ENCODE measurements around the gene ZBTB32.
"Not testable (repeated sequence)": the region's sequence is repeated elsewhere in the genome, so short reads cannot be mapped to it uniquely, and the experiment has no call there.

ZBTB32 gene, protein sequence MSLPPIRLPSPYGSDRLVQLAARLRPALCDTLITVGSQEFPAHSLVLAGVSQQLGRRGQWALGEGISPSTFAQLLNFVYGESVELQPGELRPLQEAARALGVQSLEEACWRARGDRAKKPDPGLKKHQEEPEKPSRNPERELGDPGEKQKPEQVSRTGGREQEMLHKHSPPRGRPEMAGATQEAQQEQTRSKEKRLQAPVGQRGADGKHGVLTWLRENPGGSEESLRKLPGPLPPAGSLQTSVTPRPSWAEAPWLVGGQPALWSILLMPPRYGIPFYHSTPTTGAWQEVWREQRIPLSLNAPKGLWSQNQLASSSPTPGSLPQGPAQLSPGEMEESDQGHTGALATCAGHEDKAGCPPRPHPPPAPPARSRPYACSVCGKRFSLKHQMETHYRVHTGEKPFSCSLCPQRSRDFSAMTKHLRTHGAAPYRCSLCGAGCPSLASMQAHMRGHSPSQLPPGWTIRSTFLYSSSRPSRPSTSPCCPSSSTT

DNA sequence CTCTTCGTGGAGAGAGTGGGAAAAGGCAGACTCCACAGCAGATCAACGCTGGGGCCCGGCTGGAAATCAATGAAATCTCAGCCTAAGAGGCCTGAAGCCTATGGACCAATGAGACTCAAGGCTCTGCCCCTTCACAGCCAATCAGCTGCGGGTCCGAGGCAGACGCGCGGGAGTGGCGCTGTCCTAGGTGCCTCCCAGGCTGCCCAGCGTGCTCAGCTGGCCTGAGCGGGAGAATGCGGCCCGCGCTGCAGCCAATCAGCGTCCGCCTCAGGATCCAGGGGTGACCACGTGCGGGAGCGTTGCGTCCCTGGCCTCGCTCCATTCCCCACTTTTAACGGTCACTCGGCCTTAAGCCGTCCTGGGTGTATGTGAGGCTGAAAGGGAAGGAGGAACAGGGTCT lies at the start of gene ZBTB32:
Gene ZBTB32 (plus strand): TSS at position 341 of the 400 bp plus-strand sequence. CDS start 10,069 bp downstream, outside the sequence.
- no peak for DNase-seq

DNA sequence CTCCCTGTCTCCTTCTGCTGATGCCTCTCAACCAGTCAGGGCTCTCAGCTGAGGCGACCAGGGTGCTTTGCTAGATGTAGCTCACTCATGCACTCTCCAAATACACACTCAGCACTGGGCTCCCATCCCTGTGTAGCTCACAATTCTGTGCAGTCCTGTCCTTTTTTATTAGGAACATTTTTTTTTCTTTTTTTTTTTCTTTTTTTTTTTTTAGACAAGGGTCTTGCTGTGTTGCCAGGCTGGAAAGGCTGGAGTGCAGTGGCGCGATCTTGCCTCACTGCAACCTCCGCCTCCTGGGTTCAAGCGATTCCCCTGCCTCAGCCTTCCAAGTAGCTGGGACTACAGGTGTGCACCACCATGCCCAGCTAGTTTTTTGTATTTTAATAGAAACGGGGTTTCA lies 49.5 kb upstream of the ZBTB32 start:
- DNase-seq, result not testable (repeated sequence)

DNA sequence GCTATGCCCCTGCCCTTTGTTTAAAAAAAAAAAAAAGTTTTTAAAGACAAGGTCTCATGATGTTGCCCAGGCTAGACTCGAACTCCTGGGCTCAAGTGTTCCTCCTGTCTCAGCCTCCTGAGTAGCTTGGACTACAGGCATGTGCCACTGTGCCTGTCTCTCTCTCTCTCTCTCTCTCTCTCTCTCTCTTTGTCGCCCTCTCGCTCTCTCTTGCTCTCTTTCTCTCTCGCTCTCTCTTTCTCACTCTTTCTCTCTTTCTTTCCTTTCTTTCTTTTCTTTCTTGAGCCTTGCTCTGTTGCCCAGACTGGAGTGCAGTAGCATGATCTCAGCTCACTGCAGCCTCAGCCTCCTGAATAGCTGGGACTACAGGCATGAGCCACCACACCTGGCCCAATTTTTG lies 48.8 kb upstream of the ZBTB32 start:
- DNase-seq, result no peak

DNA sequence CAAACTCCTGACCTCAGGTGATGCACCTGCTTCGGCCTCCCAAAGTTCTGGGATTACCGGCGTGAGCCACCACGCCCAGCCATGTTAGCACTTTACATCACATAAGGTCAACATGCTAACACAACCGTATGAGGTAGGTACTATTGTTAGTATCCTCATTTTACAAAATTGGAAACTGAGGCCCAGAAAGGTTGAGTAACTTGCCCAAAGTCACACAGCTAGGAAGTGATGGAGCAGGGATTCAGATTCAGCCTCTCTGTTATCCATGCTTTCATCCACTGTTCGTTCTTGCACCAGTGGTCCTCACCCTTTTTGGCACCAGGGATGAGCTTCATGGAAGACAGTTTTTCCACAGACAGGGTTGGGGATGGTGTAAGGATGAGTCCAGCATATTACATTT lies 47.7 kb upstream of the ZBTB32 start:
- DNase-seq, result no peak

DNA sequence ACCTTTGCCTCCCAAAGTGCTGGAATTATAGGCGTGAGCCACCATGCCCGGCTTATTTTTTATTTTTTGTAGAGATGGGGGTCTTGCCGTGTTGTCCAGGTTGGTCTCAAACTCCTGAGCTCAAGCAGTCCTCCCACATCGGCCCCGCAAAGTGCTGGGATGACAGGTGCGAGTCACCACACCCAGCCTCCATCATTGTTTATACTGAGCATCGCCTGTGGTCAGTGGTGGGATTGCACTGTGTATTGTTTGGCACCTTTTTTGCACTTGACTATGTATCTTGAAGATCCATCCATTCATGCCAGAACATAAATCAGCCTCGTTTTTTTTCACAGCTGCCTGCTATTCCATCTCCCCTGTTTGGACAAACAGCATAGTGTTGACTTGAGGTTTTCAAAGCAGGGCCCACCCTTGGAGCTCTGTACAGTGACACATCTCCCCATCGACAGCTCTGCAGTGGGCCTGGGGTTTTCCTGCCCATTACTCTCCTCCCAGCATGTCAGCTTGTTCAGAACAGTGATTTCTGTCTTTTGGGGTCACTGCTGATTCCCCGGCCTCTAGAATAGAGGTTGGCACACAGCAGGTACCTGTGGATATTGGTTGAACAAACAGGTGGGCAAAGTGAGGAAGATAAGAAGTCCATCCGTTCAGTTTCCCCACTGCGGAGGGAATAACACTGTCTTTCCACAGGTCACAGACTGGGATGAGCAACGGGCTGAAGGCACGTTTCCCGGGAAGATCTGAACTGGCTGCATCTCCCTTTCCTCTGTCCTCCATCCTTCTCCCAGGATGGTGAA lies 46.3 kb upstream of the ZBTB32 start:
- DNase-seq, result no peak

DNA sequence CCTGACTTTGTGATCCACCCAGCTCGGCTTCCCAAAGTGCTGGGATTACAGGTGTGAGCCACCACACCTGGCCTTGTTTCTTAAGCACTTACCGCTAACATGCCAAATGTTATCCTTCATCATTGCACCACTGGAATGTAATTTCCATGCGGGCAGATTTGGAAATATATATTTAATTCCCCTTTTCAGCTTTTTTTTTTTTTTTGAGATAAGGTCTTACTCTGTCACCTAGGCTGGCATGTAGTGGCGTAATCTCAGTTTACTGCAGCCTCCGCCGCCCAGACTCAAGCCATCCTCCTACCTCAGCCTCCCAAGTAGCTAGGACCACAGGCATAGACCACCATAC lies 42.4 kb upstream of the ZBTB32 start:
- DNase-seq, result no peak

DNA sequence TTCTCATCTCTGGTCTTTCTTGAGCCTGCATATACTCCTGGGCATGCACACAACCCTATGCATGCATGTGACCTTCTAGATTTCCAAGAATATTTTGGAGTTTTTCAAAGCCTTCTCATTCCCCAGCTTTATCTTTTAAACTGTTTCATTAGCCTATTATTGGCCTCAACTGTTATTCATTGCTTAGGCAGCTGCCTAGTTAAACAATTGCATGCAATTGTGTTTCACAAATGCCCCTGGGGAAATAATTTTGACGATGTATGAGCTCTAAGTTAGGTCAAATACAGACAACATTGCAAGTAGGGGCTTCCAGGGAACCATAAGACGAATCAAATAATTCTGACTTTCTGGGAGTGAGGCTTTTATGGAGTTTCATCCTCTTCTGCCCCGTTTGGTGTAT lies 40.4 kb upstream of the ZBTB32 start:
- no peak for DNase-seq

DNA sequence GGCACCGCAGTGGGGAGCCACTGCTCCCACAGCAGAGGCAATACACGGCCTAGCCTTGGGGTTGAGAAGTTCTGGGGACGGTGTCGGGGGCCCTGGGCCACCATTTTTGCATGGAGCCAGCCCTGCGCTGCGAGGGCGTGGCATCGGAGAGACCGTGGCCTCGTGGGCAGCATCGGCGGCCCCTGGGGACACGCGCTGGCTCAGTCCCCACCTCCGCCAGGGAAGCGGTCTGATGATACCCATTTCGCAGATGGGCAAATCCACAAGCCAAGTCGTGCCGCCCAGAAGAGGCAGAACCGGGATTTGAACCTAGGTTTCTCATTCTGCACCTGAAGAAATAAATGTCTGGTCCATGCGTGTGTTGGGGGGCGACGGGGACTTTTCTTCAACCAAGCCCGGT lies 39.2 kb upstream of the ZBTB32 start:
- DNase-seq, result no peak

DNA sequence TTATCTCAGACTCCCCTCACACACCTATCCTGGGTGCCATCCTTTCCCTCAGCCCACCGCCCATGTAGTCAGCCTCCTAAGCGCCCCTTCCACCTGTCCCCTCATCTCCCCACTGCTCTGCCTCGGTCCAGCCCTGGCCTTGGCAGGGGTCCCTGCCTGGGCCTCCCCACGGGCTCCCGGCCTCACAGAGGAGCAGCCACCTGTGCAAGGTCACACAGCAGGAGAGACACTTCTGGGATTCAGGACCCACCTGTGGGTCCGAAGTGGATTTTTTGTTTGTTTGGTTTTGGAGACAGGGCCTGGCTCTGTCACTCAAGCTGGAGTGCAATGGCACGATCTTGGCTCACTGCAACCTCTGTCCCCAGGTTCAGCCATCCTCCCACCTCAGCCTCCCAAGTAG lies 38.8 kb upstream of the ZBTB32 start:
- no peak for DNase-seq

DNA sequence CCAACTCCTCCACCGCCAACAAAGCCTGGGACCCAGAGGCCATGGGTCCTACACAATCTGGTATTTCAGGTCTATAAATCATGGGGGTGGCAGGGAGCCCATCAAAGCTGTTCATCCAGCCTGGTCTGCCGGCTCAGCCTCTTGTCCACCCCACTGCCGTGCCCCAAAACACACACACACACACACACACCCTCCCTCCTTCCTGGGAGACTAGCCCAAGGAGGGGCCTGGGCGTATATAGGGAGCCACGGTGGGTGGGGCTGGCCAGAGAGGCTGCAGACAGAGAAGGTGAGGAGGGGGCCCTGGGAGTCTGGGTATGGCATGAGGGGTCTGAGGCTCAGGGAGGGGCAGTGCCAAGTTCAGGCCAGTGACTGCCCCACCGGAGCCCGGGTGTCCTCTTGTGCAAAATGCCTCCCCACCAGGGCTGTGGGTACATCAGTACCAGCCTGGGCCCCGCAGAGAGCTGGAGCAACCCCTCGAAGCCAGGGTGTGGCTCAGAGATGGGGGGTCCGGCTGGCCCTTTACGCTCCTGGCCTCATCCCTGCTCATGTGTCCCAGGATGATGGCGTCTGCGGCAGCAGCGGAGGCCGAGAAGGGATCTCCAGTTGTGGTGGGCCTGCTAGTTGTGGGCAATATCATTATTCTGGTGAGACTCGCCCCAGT lies 38.0 kb upstream of the ZBTB32 start, which contains the start of gene UPK1A:
Gene UPK1A (plus strand): TSS at position 267 of the 663 bp plus-strand sequence. CDS start 296 bp downstream, at position 563.
- DNase-seq, result no peak

DNA sequence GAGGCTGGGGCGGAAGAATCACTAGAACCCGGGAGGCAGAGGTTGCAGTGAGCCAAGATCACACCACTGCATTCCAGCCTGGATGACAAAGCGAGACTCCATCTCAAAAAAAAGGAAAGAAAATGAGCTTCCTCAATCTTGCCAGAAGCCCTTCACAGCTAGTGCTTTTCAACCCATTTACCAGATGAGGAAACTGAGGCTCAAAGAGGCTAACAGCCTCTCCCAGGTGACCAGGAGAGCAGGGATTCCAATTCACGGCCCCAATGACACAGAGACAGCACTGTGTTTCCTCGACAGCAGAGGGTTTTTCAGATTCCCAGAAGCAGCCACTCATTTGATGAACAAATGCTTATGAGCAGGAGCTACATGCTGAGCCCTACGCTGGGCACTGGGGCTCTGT lies 34.8 kb upstream of the ZBTB32 start:
- no peak for DNase-seq

DNA sequence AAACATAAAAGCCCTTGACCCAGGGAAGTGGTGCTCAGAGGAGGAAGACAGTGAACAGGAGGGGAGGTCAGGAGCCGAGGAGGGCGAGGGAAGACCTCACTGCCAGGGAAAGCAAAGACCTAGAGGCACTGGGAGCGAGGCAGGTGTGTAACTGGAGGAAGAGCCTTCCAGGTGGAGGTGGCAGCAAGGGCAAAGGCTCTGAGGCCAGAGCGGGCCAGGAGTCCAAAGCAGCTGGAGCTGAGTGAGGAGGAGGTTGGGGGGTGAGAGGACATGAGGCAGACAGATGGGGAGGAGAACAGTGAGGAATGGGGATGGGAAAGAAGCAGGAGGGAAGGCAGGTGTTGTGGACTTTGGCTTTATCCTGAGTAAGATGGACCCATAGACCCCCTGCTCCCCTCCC lies 34.4 kb upstream of the ZBTB32 start:
- DNase-seq, result no peak

DNA sequence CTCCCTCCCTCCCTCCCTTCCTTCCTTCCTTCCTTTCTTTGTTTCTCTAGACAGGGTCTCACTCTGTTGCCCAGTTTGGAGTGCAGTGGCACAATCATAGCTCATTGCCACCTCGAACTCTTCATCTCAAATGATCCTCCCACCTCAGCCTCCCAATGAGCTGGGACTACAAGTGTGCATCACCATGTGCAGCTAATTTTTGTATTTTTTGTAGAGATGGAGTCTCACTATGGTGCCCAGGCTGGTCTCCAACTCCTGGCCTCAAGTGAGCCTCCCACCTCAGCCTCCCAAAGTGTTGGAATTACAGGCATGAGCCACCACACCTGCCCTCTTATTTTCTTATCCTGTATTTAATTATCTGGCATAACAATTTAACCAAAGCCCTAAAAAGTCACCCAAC lies 33.7 kb upstream of the ZBTB32 start:
- DNase-seq, result no peak

DNA sequence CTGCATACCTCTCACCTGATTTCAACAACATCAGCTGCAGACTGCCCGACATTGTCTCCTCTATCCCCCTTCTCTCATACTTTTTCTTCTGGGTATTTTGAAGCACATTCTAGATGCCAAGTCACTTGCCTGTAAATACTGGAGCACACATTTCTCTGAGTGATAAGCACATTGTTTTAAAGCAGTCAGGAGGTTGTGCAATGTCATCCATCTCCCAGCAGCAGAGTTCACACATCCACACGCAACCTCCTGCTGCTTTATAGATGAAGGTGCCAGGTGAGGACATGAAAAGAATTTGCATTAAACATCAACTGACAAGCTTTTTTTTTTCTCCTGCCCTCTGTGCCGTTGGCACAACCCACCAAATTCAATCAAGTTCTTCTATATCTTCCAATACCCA lies 32.5 kb upstream of the ZBTB32 start:
- DNase-seq, result no peak

DNA sequence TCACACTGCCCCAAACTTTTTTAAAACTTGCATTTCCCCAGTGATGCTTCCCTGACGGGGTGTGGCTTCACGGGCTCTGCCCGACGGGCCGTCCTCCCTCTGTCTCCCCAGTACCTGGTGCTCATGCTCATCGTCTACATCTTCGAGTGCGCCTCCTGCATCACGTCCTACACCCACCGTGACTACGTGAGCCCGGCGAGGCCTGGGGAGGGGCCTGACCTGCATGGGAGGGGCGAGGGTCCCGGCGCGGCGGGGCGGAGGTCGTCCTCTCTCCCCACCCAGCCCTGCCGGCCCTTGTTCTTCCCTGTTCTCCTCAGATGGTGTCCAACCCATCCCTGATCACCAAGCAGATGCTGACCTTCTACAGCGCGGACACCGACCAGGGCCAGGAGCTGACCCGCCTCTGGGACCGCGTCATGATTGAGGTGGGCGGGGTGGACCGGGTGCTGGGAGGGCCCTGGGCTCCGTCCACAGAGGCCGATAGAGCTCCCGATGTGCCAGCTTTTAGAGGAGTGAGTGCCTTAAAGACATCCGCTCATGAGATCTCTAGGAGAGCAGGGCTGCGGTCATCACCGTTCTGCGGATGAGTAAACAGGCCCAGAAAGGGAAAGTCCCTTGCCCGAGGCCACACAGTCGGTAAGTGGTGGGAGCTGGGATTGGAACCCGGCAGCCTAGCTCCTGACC lies 31.1 kb upstream of the ZBTB32 start:
- peak; percentile 70 for DNase-seq

DNA sequence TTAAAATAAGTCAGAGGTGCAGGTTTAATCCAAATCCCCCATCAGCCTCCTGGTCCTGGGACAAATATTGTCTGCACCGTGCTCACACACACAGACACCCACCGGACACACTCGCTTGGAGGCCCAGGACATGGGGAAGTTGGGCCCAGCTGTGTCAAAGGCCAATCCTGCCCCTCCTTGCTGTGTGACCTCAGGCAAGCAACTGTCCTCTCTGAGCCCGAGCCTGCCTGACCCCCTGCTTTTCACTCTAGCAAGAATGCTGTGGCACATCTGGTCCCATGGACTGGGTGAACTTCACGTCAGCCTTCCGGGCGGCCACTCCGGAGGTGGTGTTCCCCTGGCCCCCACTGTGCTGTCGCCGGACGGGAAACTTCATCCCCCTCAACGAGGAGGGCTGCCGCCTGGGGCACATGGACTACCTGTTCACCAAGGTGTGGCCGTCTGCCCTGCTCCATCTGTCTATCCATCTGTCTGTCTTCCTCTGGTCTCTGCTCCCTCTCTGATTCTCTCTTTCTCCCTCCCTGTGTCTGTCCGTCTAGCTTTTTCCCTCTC lies 28.7 kb upstream of the ZBTB32 start:
- no peak for DNase-seq

DNA sequence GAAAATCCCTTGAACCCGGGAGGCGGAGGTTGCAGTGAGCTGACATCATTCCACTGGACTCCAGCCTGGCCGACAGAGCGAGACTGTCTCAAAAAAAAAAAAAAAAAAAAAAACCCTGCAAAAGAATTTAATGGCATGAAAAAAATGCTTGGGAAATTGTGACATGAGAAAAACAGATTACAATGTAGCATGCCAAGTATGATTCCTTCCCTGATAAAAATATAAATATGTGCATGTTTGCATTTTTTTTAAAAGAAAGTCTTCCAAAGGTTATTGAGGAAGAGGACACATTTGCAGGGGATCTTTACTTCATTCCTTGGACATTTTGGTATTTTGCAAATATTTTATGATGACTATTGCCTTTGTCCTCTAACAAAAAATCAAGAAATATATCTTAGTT lies 14.5 kb upstream of the ZBTB32 start:
- DNase-seq, result no peak

DNA sequence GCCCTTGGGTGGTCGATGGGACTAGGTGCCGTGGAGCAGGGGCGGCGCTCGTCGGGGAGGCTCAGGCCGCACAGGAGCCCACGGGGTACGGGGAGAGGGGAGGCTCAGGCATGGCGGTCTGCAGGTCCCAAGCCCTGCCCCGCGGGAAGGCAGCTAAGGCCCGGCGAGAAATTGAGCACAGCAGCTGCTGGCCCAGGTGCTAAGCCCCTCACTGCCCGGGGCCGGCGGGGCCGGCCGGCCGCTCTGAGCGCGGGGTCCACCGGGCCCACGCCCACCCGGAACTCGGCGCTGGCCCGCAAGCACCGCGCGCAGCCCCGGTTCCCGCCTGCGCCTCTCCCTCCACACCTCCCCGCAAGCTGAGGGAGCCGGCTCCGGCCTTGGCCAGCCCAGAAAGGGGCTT lies 13.3 kb upstream of the ZBTB32 start:
- not testable (repeated sequence) for DNase-seq

DNA sequence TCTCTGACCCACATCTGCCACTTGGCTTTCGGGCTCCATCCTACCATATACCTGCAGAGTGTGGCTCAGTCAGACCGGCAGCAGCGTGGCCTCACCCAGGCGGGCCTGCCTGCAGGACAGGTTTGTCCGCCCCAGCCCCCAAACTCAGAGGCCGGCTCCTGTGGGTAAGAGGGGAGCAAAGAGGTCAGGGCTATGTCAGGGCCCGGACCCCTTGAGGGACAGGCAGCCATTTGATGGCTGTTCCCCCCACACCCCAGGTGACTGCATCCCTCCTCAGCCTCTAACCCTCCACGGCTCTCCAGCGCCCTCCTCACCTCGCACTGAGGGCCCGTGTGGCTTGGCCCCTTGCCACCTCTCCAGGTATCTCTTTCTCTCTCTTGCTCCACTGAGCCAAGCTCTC lies 12.3 kb upstream of the ZBTB32 start:
- DNase-seq, result no peak

DNA sequence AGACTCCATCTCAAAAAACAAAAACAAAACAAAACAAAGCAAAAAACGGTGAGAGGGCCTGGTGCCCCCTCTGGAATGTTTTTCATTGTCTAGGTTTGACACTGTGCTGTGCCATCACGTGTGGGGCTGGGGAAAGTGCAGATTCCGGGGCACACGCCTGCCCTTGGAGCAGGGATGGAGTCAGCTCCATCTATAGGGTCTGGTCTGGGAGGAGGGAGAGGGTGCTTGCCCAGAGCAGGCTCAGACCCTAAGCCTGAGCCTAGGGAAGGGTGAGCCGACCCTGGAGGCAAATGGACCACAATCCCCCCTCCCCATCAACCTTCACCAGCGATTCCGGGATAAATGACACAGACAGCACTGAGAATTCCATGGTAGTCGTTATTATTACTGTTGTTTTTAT lies 10.9 kb upstream of the ZBTB32 start:
- DNase-seq, result no peak

DNA sequence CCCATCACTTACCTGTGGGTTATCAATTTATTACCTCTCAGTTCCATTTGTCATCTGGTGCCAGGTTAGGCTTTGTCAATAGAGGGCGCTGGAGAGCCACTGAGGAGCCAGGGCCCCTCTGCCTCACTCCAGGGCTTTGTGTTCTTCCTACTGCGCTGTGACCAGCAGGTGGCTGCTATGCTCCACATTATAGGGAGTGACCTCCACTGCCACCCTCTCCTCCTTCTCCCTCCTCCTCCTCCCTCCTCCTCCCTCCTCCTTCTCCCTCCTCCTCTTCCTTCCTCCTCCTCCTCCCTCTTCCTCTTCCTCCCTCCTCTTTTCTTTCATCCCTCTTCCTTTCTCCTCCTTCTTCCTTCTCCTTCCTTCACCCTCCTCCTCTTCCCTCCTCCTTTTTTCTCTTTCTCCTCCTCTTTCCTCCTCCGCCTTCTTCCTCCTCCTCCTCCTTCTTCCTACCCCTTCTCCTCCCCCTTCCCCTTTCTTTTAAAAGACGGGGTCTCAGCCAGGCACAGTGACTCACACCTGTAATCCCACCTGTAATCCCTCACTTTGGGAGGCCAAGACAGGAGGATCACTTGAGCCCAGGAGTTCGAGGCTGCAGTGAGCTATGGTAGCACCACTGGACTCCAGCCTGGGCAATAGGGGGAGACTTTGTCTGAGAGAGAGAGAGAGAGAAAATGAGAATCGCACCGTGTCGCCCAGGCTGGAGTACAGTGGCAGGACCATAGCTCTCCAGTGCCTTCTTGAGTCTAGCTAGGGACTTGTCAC lies 10.3 kb upstream of the ZBTB32 start:
- peak; percentile 94 for DNase-seq

DNA sequence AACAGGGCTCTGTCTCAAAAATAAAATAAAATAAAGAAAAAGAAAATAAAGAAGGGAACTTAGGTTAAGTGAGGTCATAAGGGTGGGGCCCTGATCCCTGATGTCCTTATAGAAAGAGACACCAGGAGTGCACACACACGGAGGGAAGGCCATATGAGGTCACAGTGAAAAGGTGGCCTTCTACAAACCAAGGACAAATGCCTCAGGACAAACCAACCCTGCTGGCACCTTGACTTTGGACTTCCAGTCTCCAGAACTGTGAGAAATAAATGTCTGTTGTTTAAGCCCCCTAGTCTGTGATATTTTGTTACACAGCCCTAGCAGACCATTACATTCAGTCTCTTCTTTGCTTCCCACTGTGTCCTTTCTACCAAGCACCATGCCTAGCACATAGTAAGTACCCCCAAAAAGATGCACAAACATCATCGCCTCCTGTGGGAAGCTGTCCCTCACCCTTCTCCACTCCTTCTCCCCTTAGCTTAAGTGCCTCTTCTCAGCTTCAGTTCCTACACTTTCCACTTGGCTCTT lies 8.4 kb upstream of the ZBTB32 start:
- no peak for DNase-seq

Measured in activated CD8-positive, alpha-beta memory T cell treated with anti-CD3 and anti-CD28 coated beads for 24 hours (primary cell).